Measurements from ENCODE around the gene DISP3.

GRCh38 chr1:11443043-11443442 is 35.9 kb upstream of the DISP3 start:
- TF ChIP-seq SRSF9 (IDR thresholded peaks at IDR 0.05; ENCODE audit: borderline replicate concordance, low read depth, low read length) (no peak), PHF21A (IDR thresholded peaks at IDR 0.05; ENCODE audit: borderline replicate concordance, low read depth) (no peak), ZFX (CRISPR knock-in tag; IDR thresholded peaks at IDR 0.05) (no peak), ZNF592 (IDR thresholded peaks at IDR 0.05) (no peak), ZHX1 (conservative IDR thresholded peaks at IDR 0.05; ENCODE audit: low read length) (no peak), KLF10 (CRISPR knock-in tag; IDR thresholded peaks at IDR 0.05) (no peak)
